Left kidney (tissue), 8 donors: ENCODE measurements around the gene RPP25L. TPM values are rescaled to one million over a fixed set of nuclear protein-coding genes. Genes with fewer than 3 reads are reported as not detected.

Experiments
- DNase-seq: peaks from one replicate; pipeline ENCODE4 v3.0.0-alpha.2; 2013
- long read RNA-seq, 8 donors: transcript quantifications; one replicate each; lab custom pipeline, GENCODE V29; 2026
- polyA plus RNA-seq: library from polyadenylated mRNA; unstranded; fragments of 120-200 nt; gene quantifications from one replicate; pipeline ENCODE4 v1.2.1, GENCODE V29; 2013; ENCODE audit not compliant: insufficient read length

The RPP25L gene, protein sequence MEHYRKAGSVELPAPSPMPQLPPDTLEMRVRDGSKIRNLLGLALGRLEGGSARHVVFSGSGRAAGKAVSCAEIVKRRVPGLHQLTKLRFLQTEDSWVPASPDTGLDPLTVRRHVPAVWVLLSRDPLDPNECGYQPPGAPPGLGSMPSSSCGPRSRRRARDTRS
- polyA plus RNA-seq: 22.5 TPM
- long read RNA-seq, donor 1, transcript RPP25L-202 (2 exons, 888 nt): major isoform, 29 of 32 reads
- long read RNA-seq, donor 1, partial matches to known transcripts: 0 of 32 reads
- long read RNA-seq, donor 1, other reads (novel, unspliced or antisense): 0 of 32 reads
- long read RNA-seq, donor 2, transcript RPP25L-202 (2 exons, 888 nt): major isoform, 21 of 52 reads
- long read RNA-seq, donor 2, transcript RPP25L-201 (2 exons, 1,092 nt): minor isoform, 6 of 52 reads
- long read RNA-seq, donor 2, partial matches to known transcripts: 25 of 52 reads
- long read RNA-seq, donor 2, other reads (novel, unspliced or antisense): 0 of 52 reads
- long read RNA-seq, donor 3, transcript RPP25L-202 (2 exons, 888 nt): major isoform, 16 of 18 reads
- long read RNA-seq, donor 3, partial matches to known transcripts: 0 of 18 reads
- long read RNA-seq, donor 3, other reads (novel, unspliced or antisense): 0 of 18 reads
- long read RNA-seq, donor 4, transcript RPP25L-202 (2 exons, 888 nt): major isoform, 8 of 9 reads
- long read RNA-seq, donor 4, partial matches to known transcripts: 0 of 9 reads
- long read RNA-seq, donor 4, other reads (novel, unspliced or antisense): 0 of 9 reads
- long read RNA-seq, donor 5, transcript RPP25L-202 (2 exons, 888 nt): major isoform, 39 of 44 reads
- long read RNA-seq, donor 5, transcript RPP25L-201 (2 exons, 1,092 nt): minor isoform, 5 of 44 reads
- long read RNA-seq, donor 5, partial matches to known transcripts: 0 of 44 reads
- long read RNA-seq, donor 5, other reads (novel, unspliced or antisense): 0 of 44 reads
- long read RNA-seq, donor 6, transcript RPP25L-202 (2 exons, 888 nt): major isoform, 16 of 18 reads
- long read RNA-seq, donor 6, partial matches to known transcripts: 0 of 18 reads
- long read RNA-seq, donor 6, other reads (novel, unspliced or antisense): 0 of 18 reads
- long read RNA-seq, donor 7, transcript RPP25L-202 (2 exons, 888 nt): major isoform, 29 of 85 reads
- long read RNA-seq, donor 7, transcript RPP25L-201 (2 exons, 1,092 nt): minor isoform, 5 of 85 reads
- long read RNA-seq, donor 7, partial matches to known transcripts: 51 of 85 reads
- long read RNA-seq, donor 7, other reads (novel, unspliced or antisense): 0 of 85 reads
- long read RNA-seq, donor 8, transcript RPP25L-202 (2 exons, 888 nt): major isoform, 10 of 20 reads
- long read RNA-seq, donor 8, partial matches to known transcripts: 8 of 20 reads
- long read RNA-seq, donor 8, other reads (novel, unspliced or antisense): 0 of 20 reads

DNA sequence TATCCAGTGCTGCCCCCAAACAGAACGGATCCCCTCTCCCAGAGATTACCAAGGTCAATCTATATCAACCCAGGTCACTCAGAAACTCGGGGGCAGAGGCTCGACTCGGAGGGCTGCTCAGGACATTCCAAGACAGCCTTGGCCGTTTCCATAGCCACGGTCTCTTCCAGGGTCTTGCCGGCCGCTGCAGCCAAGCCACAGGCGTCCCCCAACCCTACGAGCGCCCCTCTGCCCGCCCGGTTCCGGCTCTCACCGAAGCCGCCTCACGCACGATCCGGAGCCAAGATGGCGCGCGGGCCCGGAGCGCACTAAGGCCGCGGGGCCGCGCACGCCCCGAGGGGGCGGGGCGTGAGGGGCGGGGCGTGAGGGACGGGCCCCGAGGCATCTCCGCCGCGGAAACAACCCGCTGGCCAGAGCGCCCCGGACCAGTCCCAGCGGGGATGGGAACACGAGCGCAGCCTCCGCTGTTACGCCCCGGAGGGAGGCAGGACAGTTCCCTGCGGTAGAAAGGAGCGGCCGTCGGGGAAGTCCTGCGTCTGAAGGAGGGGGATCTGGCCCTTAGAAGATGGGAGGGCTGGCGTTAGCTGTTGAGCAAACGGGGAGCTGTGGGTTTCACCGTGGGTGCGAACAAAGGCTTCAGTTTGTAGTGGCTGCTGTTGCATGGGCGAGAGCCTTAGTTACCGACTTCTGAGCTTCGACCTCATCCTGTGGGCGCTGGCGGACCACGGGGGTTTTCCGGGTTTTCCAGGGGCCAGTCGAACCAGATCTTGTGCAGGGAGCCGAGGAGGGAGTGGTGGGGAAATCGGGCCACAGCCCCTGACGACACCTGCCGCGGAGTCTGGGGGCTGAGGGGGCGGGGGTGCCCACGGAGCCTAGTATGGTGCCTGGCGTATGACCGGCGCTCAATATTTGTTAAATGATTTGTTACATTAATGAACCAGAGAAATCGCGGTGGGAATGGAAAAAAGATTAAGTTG, at the start of gene RPP25L:
Gene RPP25L (minus strand): TSS at position 287 of the 977 bp plus-strand sequence. CDS start 801 bp downstream, outside the sequence.
- peak; percentile 88 for DNase-seq

DNA sequence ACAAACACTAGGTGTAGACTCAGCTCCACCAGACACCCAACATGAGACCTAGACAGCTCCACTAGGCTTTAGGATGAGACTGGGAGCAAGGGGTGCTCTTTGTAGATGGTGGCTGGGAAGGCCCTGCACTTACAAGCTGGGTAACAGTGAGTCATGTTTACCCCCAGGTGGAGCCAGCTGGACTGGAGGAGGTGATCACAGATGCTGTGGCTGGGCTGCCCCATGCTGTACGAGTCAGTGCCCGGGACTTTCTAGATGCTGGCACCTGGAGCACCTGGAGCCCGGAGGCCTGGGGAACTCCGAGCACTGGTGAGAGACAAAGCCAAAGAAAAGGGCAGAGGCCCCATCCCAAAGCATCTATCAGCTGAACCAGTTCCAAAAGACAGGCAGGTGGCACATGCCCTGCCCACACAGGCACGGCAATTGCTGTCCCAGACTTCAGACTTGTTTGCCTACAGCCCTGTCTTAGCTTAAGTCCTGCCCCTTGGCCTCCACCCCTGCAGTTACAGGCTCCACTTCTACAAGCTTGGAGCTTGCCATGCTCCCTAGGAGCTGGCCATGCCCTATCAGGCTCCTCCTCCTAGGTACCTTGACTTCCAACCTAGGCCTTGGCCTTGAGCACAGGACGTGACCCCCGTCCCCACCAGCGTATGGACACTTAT, 47.8 kb upstream of the RPP25L start:
- no peak for DNase-seq

DNA sequence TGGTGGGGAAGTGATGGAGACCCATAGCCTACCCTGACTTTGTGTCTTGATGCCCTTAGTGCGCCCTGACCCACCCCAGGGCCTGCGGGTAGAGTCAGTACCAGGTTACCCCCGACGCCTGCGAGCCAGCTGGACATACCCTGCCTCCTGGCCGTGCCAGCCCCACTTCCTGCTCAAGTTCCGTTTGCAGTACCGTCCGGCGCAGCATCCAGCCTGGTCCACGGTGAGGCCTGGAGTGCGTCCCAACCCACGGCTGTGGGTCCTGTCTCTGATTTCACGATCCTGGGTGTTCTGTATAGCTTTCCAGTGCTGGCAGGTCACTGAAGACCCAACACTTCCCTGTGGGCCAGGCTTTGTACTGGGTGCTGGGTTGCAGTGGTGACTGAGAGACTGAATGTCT, 46.6 kb upstream of the RPP25L start:
- no peak for DNase-seq

- DNase-seq: no peak
Measured at GRCh38 chr9:34656992-34657391, 45.1 kb upstream of the RPP25L start.

DNA sequence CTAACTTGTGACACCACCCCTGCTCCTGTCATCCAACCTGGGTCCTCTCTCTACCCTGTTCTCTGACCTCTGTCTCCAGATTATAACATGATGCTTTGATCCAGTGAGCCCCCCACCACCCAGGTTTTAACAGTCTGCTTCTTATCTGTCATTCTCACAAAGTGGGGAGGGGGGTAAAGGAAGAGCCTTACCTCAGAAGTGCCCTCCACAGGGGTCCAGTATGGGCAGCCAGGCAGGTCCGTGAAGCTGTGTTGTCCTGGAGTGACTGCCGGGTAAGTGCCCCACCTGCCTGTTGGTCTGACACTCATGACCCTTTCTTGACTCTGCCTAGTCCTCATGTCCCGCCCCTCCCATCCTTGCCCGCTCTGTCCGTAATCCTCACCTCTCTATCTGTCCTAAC, 43.5 kb upstream of the RPP25L start:
- DNase-seq: no peak

DNA sequence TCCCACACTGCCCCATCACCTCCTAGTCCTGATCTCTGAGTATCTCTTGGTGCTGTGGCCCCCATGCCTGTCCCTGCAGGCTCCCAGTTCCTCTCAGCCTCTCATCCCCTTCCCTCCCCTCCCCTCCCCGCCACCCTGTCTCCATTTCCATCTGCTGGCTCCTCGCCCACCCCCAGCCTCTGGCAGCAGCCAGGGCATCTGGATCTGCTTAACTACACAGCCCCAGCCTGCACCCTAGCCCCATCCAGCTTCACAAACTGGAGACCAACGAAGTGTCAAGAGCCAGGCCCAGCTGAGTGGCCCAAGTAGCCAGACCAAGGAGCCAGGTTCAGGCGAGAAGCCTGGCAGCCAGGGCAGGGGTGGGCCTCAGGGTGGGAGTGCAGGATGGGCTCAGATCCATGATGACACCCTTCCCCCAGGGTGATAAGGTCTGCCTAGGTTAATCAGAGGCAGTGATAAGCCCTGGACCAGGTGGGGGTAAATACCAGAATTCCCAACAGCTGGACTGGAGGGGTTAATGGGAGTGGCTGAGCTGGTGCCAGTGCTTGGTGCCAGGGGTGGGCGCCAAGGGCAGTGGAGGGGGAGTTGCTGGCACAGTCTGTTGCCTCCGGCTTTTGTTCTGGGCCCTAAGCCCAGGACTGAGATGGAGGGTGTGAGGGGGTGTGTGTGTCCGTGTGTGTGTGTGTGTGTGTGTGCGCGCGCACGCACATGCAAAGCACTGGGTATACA, 42.6 kb upstream of the RPP25L start:
- DNase-seq: no peak

GRCh38 chr9:34653151-34654072, 41.5 kb upstream of the RPP25L start:
- DNase-seq: no peak

- no peak for DNase-seq
Measured at GRCh38 chr9:34652602-34653000, 40.7 kb upstream of the RPP25L start.

- DNase-seq: peak; percentile 81
Measured at GRCh38 chr9:34651876-34652601, 40.1 kb upstream of the RPP25L start, which contains the start of gene IL11RA. IL11RA (plus strand) TSS chr9:34652185; CDS start chr9:34655218, 3,033 bp downstream.

DNA sequence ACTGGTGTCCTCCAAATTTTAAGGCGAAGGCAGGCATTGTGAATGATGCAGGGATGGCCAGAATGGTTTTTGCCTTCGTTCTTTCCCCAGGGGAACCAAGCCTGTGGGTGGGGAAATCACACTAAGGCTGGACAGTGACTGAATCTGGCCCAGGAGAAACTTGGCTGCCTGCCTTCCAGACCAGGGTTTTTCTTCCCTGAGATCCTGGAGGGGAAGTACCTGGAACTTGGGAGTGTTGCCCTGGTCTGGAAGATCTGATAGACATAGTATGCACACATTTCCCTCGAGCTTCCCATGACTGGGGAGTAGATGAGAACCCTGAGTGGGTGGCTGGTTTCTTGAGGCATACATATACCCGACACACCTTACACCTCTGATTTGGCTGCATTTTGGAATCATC, 39.4 kb upstream of the RPP25L start:
- no peak for DNase-seq

GRCh38 chr9:34650816-34651215, 38.9 kb upstream of the RPP25L start:
- DNase-seq: no peak

- no peak for DNase-seq
Measured at GRCh38 chr9:34648673-34649072, 36.8 kb upstream of the RPP25L start.

DNA sequence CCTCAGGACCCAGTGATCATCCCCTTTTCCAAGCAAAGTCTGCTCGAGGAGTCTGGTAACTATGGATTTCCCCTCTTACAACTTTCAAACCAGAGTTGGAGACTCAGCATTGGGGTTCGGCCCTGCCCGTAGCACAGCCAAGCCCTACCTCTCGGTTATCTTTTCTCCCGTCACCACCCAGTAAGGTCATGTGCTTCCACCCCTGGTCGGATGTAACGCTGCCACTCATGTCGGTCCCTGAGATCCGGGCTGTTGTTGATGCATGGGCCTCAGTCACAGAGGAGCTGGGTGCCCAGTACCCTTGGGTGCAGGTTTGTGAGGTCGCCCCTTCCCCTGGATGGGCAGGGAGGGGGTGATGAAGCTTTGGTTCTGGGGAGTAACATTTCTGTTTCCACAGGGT, 35.8 kb upstream of the RPP25L start:
- no peak for DNase-seq

GRCh38 chr9:34647084-34647403, 35.1 kb upstream of the RPP25L start:
- no peak for DNase-seq

GRCh38 chr9:34646211-34647083, 34.5 kb upstream of the RPP25L start, which contains the start of gene GALT:
GALT (plus strand) TSS chr9:34646675; CDS start chr9:34646705, 30 bp downstream.
- DNase-seq: peak; percentile 93

DNA sequence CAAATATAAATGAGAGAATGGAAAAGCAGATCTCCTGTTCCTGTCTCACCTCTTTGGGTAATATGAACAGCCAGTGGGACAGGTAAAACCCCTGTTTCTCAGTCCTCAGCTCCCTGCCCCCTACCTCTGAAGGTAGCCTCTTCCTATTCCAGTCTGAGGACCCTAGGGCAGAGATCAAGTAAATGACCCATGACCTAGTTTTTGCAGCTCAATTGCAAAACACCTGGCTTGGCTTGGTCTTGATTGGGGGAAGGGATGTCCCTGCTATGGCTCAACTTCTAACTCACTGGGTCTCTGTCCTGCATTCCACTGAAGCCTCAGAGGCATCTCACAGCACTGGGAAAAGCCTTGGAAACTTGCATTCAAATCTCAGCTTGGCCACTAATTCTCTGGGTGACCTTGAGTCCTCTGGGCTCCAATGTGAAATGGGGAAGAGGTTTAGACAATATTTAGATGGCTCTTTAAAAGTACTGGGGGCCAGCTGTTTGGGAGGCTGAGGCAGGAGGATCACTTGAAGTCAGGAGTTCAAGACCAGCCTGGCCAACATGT, 32.9 kb upstream of the RPP25L start:
- no peak for DNase-seq
